ENCODE measurements around the gene ZIC1.

GRCh38 chr3:147408188-147409100, 721 bp upstream of the ZIC1 start:
- TF ChIP-seq, protein P1, sequence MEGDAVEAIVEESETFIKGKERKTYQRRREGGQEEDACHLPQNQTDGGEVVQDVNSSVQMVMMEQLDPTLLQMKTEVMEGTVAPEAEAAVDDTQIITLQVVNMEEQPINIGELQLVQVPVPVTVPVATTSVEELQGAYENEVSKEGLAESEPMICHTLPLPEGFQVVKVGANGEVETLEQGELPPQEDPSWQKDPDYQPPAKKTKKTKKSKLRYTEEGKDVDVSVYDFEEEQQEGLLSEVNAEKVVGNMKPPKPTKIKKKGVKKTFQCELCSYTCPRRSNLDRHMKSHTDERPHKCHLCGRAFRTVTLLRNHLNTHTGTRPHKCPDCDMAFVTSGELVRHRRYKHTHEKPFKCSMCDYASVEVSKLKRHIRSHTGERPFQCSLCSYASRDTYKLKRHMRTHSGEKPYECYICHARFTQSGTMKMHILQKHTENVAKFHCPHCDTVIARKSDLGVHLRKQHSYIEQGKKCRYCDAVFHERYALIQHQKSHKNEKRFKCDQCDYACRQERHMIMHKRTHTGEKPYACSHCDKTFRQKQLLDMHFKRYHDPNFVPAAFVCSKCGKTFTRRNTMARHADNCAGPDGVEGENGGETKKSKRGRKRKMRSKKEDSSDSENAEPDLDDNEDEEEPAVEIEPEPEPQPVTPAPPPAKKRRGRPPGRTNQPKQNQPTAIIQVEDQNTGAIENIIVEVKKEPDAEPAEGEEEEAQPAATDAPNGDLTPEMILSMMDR (conservative IDR thresholded peaks at IDR 0.05; ENCODE audit: low read depth in 2 of 2): no peak
- TF ChIP-seq, protein P2, sequence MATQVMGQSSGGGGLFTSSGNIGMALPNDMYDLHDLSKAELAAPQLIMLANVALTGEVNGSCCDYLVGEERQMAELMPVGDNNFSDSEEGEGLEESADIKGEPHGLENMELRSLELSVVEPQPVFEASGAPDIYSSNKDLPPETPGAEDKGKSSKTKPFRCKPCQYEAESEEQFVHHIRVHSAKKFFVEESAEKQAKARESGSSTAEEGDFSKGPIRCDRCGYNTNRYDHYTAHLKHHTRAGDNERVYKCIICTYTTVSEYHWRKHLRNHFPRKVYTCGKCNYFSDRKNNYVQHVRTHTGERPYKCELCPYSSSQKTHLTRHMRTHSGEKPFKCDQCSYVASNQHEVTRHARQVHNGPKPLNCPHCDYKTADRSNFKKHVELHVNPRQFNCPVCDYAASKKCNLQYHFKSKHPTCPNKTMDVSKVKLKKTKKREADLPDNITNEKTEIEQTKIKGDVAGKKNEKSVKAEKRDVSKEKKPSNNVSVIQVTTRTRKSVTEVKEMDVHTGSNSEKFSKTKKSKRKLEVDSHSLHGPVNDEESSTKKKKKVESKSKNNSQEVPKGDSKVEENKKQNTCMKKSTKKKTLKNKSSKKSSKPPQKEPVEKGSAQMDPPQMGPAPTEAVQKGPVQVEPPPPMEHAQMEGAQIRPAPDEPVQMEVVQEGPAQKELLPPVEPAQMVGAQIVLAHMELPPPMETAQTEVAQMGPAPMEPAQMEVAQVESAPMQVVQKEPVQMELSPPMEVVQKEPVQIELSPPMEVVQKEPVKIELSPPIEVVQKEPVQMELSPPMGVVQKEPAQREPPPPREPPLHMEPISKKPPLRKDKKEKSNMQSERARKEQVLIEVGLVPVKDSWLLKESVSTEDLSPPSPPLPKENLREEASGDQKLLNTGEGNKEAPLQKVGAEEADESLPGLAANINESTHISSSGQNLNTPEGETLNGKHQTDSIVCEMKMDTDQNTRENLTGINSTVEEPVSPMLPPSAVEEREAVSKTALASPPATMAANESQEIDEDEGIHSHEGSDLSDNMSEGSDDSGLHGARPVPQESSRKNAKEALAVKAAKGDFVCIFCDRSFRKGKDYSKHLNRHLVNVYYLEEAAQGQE (IDR thresholded peaks at IDR 0.05; ENCODE audit: unreplicated experiment): no peak
- TF ChIP-seq EZH2 (IDR thresholded peaks at IDR 0.05; ENCODE audit: low read depth, unreplicated experiment): peak; percentile 75
- no peak for TF ChIP-seq POLR2AphosphoS5 (IDR thresholded peaks at IDR 0.05; ENCODE audit: low read depth)
- TF ChIP-seq EZH2phosphoT487 (IDR thresholded peaks at IDR 0.05; ENCODE audit: unreplicated experiment): no peak
- TF ChIP-seq ETS1 (IDR thresholded peaks at IDR 0.05): no peak
